ENCODE results near the gene PDXK. TPM values are rescaled to one million over a fixed set of nuclear protein-coding genes. Genes with fewer than 3 reads are reported as not detected.

PDXK gene
- total and polyA plus RNA-seq, 2 donors (not counting 3 experiments of a cell fraction or from before 2014, with no cell fraction given) = 44.2 to 59.1 TPM

- Histone ChIP-seq H3K36me3 (ENCODE audit: control insufficient read depth in 2 of 2, extremely low read depth in 1 of 2, insufficient read depth in 2 of 2, low read length in 2 of 2) (no peaks in the 10 kb centered on the region), H3K4me2 (ENCODE audit: insufficient read depth, low read length) (no peak overlapping the region), H3K9me1 (replicated peaks; ENCODE audit: control insufficient read depth, extremely low read depth, insufficient read depth, low read length) (no peaks in the 10 kb centered on the region), H2AFZ (ENCODE audit: low read depth, low read length) (no peak overlapping the region), H3K9ac (replicated peaks; ENCODE audit: extremely low read depth, insufficient read depth, low read length) (no peak overlapping the region), H4K20me1 (replicated peaks; ENCODE audit: control insufficient read depth, extremely low read depth, insufficient read depth, low read length) (no peaks in the 10 kb centered on the region), H3K79me2 (ENCODE audit: control insufficient read depth, insufficient read depth, low read length) (peaks cover 13% of the 10 kb centered on the region), H3K4me1 (ENCODE audit: control insufficient read depth, extremely low read depth, insufficient read depth, low read length) (peaks cover 8% of the 10 kb centered on the region), H3K27me3 (ENCODE audit: control insufficient read depth in 2 of 2, insufficient read depth in 2 of 2, low read length in 2 of 2) (peaks cover 2% of the 10 kb centered on the region in 2 experiments), H3K9me3 (replicated peaks; ENCODE audit: control insufficient read depth, insufficient read depth, low read length) (no peaks in the 10 kb centered on the region), H3K27ac (ENCODE audit: insufficient read depth, low read depth, low read length) (no peak overlapping the region), H3K4me3 (replicated peaks in 1 of 3; ENCODE audit: insufficient read depth in 1 of 3, low read depth in 1 of 3, low read length in 3 of 3) (no peak overlapping the region)
- no peak for FAIRE-seq
- intact Hi-C loops (cut with micrococcal nuclease) (loop anchor here (10.0 kb wide), 1 partner anchor 115 kb away; no protein-coding TSS in a partner anchor), dilution Hi-C loops (cut with MboI; ENCODE audit: extremely low pct_ligation_motif_present, low sequenced_read_pairs) (no loop called here)
- no peak for DNase-seq (ENCODE audit: low read depth, low spot score)
- TF ChIP-seq POLR2A (IDR thresholded peaks at IDR 0.05; ENCODE audit: low read depth, low read length) (no peak), MAX (IDR thresholded peaks at IDR 0.05; ENCODE audit: insufficient read depth, insufficient read length) (no peak), EZH2 (IDR thresholded peaks at IDR 0.05; ENCODE audit: borderline replicate concordance, low read depth, low read length, severe bottlenecking) (no peak), JUN (IDR thresholded peaks at IDR 0.05; ENCODE audit: borderline replicate concordance, insufficient read depth, insufficient read length, low read depth) (no peak), FOS (IDR thresholded peaks at IDR 0.05; ENCODE audit: borderline replicate concordance, insufficient read depth, low read length) (no peak), POLR2AphosphoS5 (IDR thresholded peaks at IDR 0.05; ENCODE audit: insufficient read depth, low read depth, low read length) (no peak), MYC (IDR thresholded peaks at IDR 0.05; ENCODE audit: low read depth, low read length) (no peak), GATA2 (IDR thresholded peaks at IDR 0.05; ENCODE audit: insufficient read depth, insufficient read length, low read depth, low read length) (no peak), CTCF (IDR thresholded peaks at IDR 0.05; ENCODE audit: extremely low read depth in 1 of 2, insufficient read depth in 1 of 2, low read depth in 1 of 2, low read length in 2 of 2) (no peak)
- ChIA-PET POLR2A (no interaction called here), CTCF (interaction anchor here (1.3 to 1.4 kb wide), 2 partner anchors 13 to 196 kb away, joined by 3 to 4 read pairs; no protein-coding TSS in a partner anchor)
- no TSS peak for BruUV-seq (replicated peaks)
These were observed 60.7 kb downstream of the PDXK start for GRCh38 chr21:43779660-43780059.

Measured in endothelial cell of umbilical vein (primary cell).